Astrocyte (in vitro differentiated cells and primary cell): Measurements from ENCODE around the gene ATP1A2. TPM values are rescaled to one million over a fixed set of nuclear protein-coding genes. Genes with fewer than 3 reads are reported as not detected.

Experiments
- DNase-seq: peaks from one replicate; pipeline ENCODE4 v3.0.0-alpha.2; 2010; ENCODE audit warnings: low read depth
- FAIRE-seq: peaks from 2 replicates; lab custom pipeline; 2011; peaks lifted over from hg19 to GRCh38; lab: Jason Lieb, UNC
- H2AFZ ChIP-seq: 2 replicates; pipeline ENCODE4 v1.6.0; 2012; ENCODE audit warnings: low read depth, low read length, inconsistent platforms
- H3K27ac ChIP-seq: 2 replicates; pipeline ENCODE4 v1.5.1; 2011; ENCODE audit warnings: low read depth, low read length, inconsistent platforms
- H3K27me3 ChIP-seq: 2 replicates; pipeline ENCODE4 v1.6.0; 2011; ENCODE audit warnings: low read length, inconsistent platforms; ENCODE audit not compliant: insufficient read depth
- H3K36me3 ChIP-seq: 2 replicates; pipeline ENCODE4 v1.5.1; 2011; ENCODE audit warnings: low read length, inconsistent platforms; ENCODE audit not compliant: insufficient read depth
- H3K4me1 ChIP-seq: 2 replicates; pipeline ENCODE4 v1.5.1; 2011; ENCODE audit warnings: low read length, inconsistent platforms; ENCODE audit not compliant: insufficient read depth
- H3K4me2 ChIP-seq: 2 replicates; pipeline ENCODE4 v1.6.0; 2012; ENCODE audit warnings: low read length, inconsistent platforms
- H3K4me3 ChIP-seq: 2 replicates; pipeline ENCODE4 v1.5.1; 2011; ENCODE audit warnings: low read depth, mild to moderate bottlenecking, low read length, inconsistent platforms; ENCODE audit not compliant: insufficient read depth
- H3K79me2 ChIP-seq: 2 replicates; pipeline ENCODE4 v1.6.0; 2012; ENCODE audit warnings: mild to moderate bottlenecking, low read length, inconsistent platforms; ENCODE audit not compliant: insufficient read depth
- H3K9ac ChIP-seq: 2 replicates; pipeline ENCODE4 v1.6.0; 2012; ENCODE audit warnings: mild to moderate bottlenecking, low read length, inconsistent platforms
- H3K9me3 ChIP-seq: 2 replicates; pipeline ENCODE4 v1.5.1; 2012; ENCODE audit warnings: low read depth, mild to moderate bottlenecking, low read length, inconsistent platforms; ENCODE audit not compliant: insufficient read depth
- H4K20me1 ChIP-seq: 2 replicates; pipeline ENCODE4 v1.6.0; 2012; ENCODE audit warnings: low read length, inconsistent platforms; ENCODE audit not compliant: insufficient read depth
- H3K27ac Mint-ChIP-seq: one replicate; pipeline ENCODE4 v1.8.0; 2021; ENCODE audit warnings: mild to moderate bottlenecking, mixed read lengths; ENCODE audit not compliant: unreplicated experiment
- H3K27me3 Mint-ChIP-seq: one replicate; pipeline ENCODE4 v1.8.0; 2021; ENCODE audit warnings: low read depth, mixed read lengths; ENCODE audit not compliant: unreplicated experiment
- H3K36me3 Mint-ChIP-seq: one replicate; pipeline ENCODE4 v1.8.0; 2021; ENCODE audit warnings: low read depth, mixed read lengths; ENCODE audit not compliant: unreplicated experiment
- H3K4me1 Mint-ChIP-seq: one replicate; pipeline ENCODE4 v1.8.0; 2021; ENCODE audit warnings: low read depth, mixed read lengths; ENCODE audit not compliant: unreplicated experiment
- H3K4me3 Mint-ChIP-seq: one replicate; pipeline ENCODE4 v1.8.0; 2021; ENCODE audit warnings: mild to moderate bottlenecking, moderate library complexity, mixed read lengths; ENCODE audit not compliant: unreplicated experiment
- H3K9me3 Mint-ChIP-seq: one replicate; pipeline ENCODE4 v1.8.0; 2021; ENCODE audit warnings: mild to moderate bottlenecking, mixed read lengths; ENCODE audit not compliant: unreplicated experiment
- EZH2 ChIP-seq: IDR thresholded peaks from 2 replicates; pipeline ENCODE4 v1.6.1; 2012; ENCODE audit warnings: mild to moderate bottlenecking, low read length, inconsistent platforms; ENCODE audit not compliant: insufficient read depth
- total RNA-seq: library from RNA; stranded (reverse); gene quantifications from 2 replicates; pipeline ENCODE4 v1.2.1, GENCODE V29; 2021
- TF ChIP-seq, protein P1 (sequence below): IDR thresholded peaks from 2 replicates; pipeline ENCODE4 v1.5.1; 2011; ENCODE audit warnings: low read depth, mild to moderate bottlenecking, inconsistent platforms, low read length, moderate library complexity; ENCODE audit not compliant: insufficient read depth

The ATP1A2 gene
- total RNA-seq, 1 donor from 2014 or later: 2.5 TPM

DNA sequence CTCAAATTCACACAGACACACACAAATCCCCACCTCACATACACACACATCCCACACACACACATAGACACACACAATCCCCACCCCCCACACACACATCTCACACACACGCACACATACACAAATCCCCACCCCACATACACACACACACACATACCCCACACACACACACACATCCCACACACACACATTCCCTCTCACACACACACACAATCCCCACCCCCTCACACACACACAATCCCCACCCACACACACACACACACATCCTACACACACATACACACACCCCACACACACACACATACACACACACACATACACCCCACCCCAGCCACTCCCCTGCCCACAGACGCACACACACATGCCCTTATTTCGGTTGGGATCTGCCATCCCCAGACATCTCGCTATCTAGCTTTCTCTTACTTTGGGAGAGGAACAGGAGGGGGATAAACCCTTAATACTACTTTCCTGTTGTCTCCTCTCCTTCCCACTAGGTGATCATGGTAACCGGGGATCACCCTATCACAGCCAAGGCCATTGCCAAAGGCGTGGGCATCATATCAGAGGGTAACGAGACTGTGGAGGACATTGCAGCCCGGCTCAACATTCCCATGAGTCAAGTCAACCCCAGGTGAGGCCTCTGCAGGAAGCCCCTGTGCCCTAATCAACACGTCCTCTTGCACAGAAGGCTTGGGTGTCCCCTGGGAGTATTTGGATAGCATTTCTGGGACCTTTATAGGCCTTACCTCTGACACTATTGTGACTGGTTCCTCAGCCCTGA, 18.6 kb downstream of the ATP1A2 start:
- DNase-seq (no peak), FAIRE-seq (no peak)
- Mint-ChIP-seq H3K9me3 (peaks cover 8% of the 10 kb centered on the region), H3K27ac (no peak overlapping the region), H3K4me1 (peaks cover 12% of the 10 kb centered on the region), H3K4me3 (no peak overlapping the region), H3K27me3 (peaks cover 29% of the 10 kb centered on the region), H3K36me3 (peaks cover 10% of the 10 kb centered on the region)
- Histone ChIP-seq H3K4me1 (no peaks in the 10 kb centered on the region), H3K9ac (no peak overlapping the region), H4K20me1 (no peaks in the 10 kb centered on the region), H2AFZ (no peak overlapping the region), H3K4me3 (no peak overlapping the region), H3K4me2 (no peak overlapping the region), H3K36me3 (no peaks in the 10 kb centered on the region), H3K79me2 (no peaks in the 10 kb centered on the region), H3K27ac (no peak overlapping the region), H3K9me3 (no peaks in the 10 kb centered on the region), H3K27me3 (peaks cover 18% of the 10 kb centered on the region)
- TF ChIP-seq EZH2: no peak
- TF ChIP-seq, protein P1, sequence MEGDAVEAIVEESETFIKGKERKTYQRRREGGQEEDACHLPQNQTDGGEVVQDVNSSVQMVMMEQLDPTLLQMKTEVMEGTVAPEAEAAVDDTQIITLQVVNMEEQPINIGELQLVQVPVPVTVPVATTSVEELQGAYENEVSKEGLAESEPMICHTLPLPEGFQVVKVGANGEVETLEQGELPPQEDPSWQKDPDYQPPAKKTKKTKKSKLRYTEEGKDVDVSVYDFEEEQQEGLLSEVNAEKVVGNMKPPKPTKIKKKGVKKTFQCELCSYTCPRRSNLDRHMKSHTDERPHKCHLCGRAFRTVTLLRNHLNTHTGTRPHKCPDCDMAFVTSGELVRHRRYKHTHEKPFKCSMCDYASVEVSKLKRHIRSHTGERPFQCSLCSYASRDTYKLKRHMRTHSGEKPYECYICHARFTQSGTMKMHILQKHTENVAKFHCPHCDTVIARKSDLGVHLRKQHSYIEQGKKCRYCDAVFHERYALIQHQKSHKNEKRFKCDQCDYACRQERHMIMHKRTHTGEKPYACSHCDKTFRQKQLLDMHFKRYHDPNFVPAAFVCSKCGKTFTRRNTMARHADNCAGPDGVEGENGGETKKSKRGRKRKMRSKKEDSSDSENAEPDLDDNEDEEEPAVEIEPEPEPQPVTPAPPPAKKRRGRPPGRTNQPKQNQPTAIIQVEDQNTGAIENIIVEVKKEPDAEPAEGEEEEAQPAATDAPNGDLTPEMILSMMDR: no peak

DNA sequence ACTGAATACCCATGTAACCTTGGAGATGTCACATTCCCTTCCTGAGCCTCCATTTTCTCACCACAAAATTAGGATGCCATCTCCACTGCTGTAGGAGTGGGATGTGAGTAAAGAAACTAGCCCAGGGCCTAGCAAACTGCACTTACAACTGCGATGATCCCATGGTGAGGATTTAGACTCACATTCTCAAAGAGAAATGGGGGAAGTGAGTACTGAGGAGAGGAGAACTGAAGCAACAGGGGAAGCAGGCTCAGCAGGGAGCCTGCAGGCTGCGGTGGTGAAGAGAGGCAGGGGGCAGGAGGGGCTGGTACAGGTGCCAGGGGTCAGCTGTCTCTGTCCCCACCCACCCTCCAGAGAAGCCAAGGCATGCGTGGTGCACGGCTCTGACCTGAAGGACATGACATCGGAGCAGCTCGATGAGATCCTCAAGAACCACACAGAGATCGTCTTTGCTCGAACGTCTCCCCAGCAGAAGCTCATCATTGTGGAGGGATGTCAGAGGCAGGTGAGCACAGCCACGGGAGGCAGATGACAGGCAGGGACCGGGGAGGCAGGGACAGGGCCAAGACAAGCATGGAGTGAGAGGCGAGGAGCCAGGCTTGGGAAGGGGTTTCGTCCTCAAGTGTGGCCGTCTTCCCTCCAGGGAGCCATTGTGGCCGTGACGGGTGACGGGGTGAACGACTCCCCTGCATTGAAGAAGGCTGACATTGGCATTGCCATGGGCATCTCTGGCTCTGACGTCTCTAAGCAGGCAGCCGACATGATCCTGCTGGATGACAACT, 19.4 kb downstream of the ATP1A2 start:
- Histone ChIP-seq H2AFZ (no peak overlapping the region), H3K27me3 (peaks cover 18% of the 10 kb centered on the region), H3K36me3 (no peaks in the 10 kb centered on the region), H3K4me2 (no peak overlapping the region), H3K4me3 (no peak overlapping the region), H3K4me1 (no peaks in the 10 kb centered on the region), H4K20me1 (no peaks in the 10 kb centered on the region), H3K79me2 (no peaks in the 10 kb centered on the region), H3K9ac (no peak overlapping the region), H3K9me3 (no peaks in the 10 kb centered on the region), H3K27ac (no peak overlapping the region)
- FAIRE-seq: no peak
- Mint-ChIP-seq H3K9me3 (peaks cover 8% of the 10 kb centered on the region), H3K4me1 (peaks cover 4% of the 10 kb centered on the region), H3K4me3 (no peak overlapping the region), H3K36me3 (peaks cover 10% of the 10 kb centered on the region), H3K27me3 (peaks cover 36% of the 10 kb centered on the region), H3K27ac (no peak overlapping the region)
- no peak for TF ChIP-seq EZH2
- TF ChIP-seq, protein P1: no peak
- no peak for DNase-seq
